Chondrocyte (in vitro differentiated cells): ENCODE measurements around the gene CACNB4. TPM values are rescaled to one million over a fixed set of nuclear protein-coding genes. Genes with fewer than 3 reads are reported as not detected.

Experiments used
- DNase-seq: peaks from one replicate; pipeline ENCODE4 v3.0.0; 2021; ENCODE audit warnings: mixed read lengths, low spot score
- H3K27ac Mint-ChIP-seq: one replicate; pipeline ENCODE4 v1.8.0; 2021; ENCODE audit warnings: mild to moderate bottlenecking, moderate library complexity, mixed read lengths; ENCODE audit not compliant: unreplicated experiment
- H3K27me3 Mint-ChIP-seq: 2 replicates; pipeline ENCODE4 v1.8.0; 2021; ENCODE audit warnings: low read depth, mixed read lengths
- H3K36me3 Mint-ChIP-seq: 2 replicates; pipeline ENCODE4 v1.8.0; 2021; ENCODE audit warnings: low read depth, mixed read lengths
- H3K4me1 Mint-ChIP-seq: 2 replicates; pipeline ENCODE4 v1.8.0; 2021; ENCODE audit warnings: low read depth, mild to moderate bottlenecking, mixed read lengths
- H3K4me3 Mint-ChIP-seq: one replicate; pipeline ENCODE4 v1.8.0; 2021; ENCODE audit warnings: mild to moderate bottlenecking, moderate library complexity, mixed read lengths; ENCODE audit not compliant: unreplicated experiment
- H3K9me3 Mint-ChIP-seq: 2 replicates; pipeline ENCODE4 v1.8.0; 2021; ENCODE audit warnings: low read depth, mixed read lengths
- total RNA-seq: library from RNA; stranded (reverse); gene quantifications from 3 replicates; pipeline ENCODE4 v1.2.1, GENCODE V29; 2021
- TF ChIP-seq, protein P1 (sequence below): fragments of 200-600 bp; sonication (generic); IDR thresholded peaks from 2 replicates; pipeline ENCODE4 v1.5.0; 2021; ENCODE audit warnings: antibody characterized with exemption, mild to moderate bottlenecking, moderate library complexity

Gene CACNB4
- total RNA-seq, 1 donor from 2014 or later: 2.1 TPM

DNA sequence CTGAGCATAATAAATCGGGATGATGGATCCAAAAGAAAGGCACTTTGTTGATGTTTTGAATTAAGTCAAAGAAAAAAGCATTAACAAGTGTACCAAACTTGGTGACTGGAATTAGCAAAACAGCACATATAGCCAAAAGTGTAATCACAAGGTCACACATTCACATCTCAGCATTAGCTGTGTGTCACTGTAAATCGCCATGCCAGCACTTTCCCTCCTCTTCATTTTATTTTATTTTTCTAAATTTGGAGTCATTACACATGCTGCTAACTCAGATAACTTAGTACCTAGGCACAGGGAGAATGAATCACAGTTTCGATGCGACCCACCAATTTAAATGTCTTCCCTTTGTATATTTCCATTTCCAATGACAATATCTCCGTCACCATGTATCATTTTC lies 111.4 kb downstream of the CACNB4 start:
- Mint-ChIP-seq H3K27me3 (peaks cover 5% of the 10 kb centered on the region), H3K4me1 (no peaks in the 10 kb centered on the region), H3K36me3 (no peaks in the 10 kb centered on the region), H3K27ac (no peak overlapping the region), H3K4me3 (no peak overlapping the region), H3K9me3 (no peaks in the 10 kb centered on the region)
- TF ChIP-seq, protein P1, sequence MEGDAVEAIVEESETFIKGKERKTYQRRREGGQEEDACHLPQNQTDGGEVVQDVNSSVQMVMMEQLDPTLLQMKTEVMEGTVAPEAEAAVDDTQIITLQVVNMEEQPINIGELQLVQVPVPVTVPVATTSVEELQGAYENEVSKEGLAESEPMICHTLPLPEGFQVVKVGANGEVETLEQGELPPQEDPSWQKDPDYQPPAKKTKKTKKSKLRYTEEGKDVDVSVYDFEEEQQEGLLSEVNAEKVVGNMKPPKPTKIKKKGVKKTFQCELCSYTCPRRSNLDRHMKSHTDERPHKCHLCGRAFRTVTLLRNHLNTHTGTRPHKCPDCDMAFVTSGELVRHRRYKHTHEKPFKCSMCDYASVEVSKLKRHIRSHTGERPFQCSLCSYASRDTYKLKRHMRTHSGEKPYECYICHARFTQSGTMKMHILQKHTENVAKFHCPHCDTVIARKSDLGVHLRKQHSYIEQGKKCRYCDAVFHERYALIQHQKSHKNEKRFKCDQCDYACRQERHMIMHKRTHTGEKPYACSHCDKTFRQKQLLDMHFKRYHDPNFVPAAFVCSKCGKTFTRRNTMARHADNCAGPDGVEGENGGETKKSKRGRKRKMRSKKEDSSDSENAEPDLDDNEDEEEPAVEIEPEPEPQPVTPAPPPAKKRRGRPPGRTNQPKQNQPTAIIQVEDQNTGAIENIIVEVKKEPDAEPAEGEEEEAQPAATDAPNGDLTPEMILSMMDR: no peak
- no peak for DNase-seq

DNA sequence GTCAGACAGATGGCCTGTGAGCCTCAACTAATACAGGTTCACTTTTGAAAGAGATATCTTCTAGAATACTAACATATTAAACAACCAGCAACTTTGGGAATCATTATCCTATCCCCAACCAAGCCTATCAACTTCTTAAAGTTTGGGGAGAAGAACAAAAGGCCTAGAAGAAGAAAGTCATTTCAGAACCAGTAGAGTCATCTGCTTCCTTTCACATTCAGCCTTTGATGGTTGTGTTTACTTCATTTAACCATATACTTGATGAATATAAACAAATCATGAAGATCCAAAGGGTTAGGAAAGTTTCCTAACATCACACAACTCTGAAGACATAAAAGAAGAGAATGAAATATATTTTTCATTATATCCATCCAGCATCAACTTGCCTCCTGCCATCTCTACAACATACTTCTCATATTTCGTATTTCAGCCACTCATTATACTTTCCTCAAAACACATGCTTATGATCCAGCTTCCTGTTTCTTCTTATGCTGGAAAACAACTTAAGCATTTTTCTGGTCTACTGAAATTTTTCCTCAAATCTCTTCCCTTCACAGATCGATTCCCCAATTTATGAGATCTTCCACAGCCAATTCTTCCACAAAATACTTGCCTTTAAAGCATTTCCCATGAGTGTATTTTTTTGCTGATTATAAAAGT lies 114.3 kb downstream of the CACNB4 start:
- no peaks in the 10 kb centered on the region for H3K9me3 Mint-ChIP-seq
- no peak overlapping the region for H3K4me3 Mint-ChIP-seq
- no peaks in the 10 kb centered on the region for H3K36me3 Mint-ChIP-seq
- DNase-seq: no peak
- H3K4me1 Mint-ChIP-seq: peaks cover 2% of the 10 kb centered on the region
- no peaks in the 10 kb centered on the region for H3K27me3 Mint-ChIP-seq
- no peak overlapping the region for H3K27ac Mint-ChIP-seq
- TF ChIP-seq, protein P1: no peak

DNA sequence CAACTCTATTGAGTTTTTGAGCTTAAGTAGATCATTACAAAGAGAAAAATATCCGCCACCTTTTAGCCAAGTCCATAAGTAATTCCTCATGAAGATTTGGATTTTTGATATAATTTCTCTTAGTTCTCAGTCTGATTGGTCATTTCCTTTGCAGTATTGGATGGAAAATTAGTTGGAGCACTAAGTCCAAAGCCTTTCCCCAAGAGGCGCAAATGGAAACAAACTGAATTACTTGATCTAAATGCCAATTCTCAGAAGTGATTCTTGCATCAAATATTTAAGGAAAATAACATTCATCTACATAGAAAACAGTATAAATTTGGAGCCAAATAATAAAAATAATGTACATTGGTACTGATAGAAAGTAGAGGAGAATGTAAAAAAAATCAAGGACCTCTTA lies 115.6 kb downstream of the CACNB4 start:
- no peak overlapping the region for H3K4me3 Mint-ChIP-seq
- H3K4me1 Mint-ChIP-seq: peaks cover 4% of the 10 kb centered on the region
- no peaks in the 10 kb centered on the region for H3K9me3 Mint-ChIP-seq
- TF ChIP-seq, protein P1: no peak
- H3K27me3 Mint-ChIP-seq: peaks cover 2% of the 10 kb centered on the region
- no peaks in the 10 kb centered on the region for H3K36me3 Mint-ChIP-seq
- H3K27ac Mint-ChIP-seq: no peak overlapping the region
- DNase-seq: no peak

DNA sequence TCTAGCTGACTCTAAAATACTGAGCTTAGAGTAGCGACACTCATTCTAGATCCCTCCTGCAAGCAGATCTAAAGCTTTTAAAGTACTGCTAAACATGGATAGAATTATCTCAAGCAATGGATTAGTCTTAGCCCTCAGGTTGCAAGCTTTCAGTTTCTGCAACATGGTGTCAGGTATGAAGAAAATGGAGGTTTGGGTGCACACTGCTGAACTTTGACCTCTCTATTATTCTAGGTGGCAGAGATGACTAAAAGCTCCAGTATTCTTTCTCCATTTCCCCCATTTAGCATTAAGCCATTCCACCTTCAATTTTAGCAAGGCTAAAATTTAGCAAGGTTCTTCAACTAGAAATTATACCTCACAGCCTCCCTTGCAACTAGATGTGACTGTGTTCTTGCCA lies 117.0 kb downstream of the CACNB4 start:
- H3K4me3 Mint-ChIP-seq: no peak overlapping the region
- H3K27me3 Mint-ChIP-seq: peaks cover 3% of the 10 kb centered on the region
- no peaks in the 10 kb centered on the region for H3K36me3 Mint-ChIP-seq
- H3K27ac Mint-ChIP-seq: no peak overlapping the region
- TF ChIP-seq, protein P1: no peak
- no peaks in the 10 kb centered on the region for H3K9me3 Mint-ChIP-seq
- peaks cover 4% of the 10 kb centered on the region for H3K4me1 Mint-ChIP-seq
- DNase-seq: no peak

DNA sequence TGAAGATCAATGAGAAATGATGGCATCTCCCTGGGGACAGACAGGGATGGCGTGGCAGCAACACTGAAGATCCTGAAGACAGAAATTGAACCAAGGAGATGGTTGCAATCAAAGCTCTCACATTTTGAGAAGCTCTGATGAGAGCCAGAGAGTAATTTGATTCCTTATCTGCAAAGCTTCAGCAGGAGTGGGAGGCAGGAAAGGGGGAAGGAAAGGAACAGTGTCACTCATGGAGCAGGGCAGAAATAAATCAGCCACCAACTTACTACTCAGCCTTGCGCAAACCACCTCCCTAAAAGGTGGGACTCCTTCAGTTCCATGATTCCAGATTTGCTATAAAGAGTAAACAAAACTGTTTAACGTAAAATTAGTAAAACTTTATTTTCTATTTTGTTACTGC lies 119.2 kb downstream of the CACNB4 start:
- DNase-seq: no peak
- peaks cover 4% of the 10 kb centered on the region for H3K4me1 Mint-ChIP-seq
- no peak overlapping the region for H3K4me3 Mint-ChIP-seq
- TF ChIP-seq, protein P1: no peak
- H3K27ac Mint-ChIP-seq: no peak overlapping the region
- H3K27me3 Mint-ChIP-seq: peaks cover 6% of the 10 kb centered on the region
- no peaks in the 10 kb centered on the region for H3K36me3 Mint-ChIP-seq
- no peaks in the 10 kb centered on the region for H3K9me3 Mint-ChIP-seq
